GM21390 (cell line): ENCODE results near the gene ADGRD1.
"Not testable (repeated sequence)": the region's sequence is repeated elsewhere in the genome, so short reads cannot be mapped to it uniquely, and the experiment has no call there.

Experiments
- ATAC-seq: cut with Tn5 transposase; IDR thresholded peaks from one replicate; pipeline ENCODE4 v1.9.1; 2021; ENCODE audit not compliant: unreplicated experiment

ADGRD1 gene

DNA sequence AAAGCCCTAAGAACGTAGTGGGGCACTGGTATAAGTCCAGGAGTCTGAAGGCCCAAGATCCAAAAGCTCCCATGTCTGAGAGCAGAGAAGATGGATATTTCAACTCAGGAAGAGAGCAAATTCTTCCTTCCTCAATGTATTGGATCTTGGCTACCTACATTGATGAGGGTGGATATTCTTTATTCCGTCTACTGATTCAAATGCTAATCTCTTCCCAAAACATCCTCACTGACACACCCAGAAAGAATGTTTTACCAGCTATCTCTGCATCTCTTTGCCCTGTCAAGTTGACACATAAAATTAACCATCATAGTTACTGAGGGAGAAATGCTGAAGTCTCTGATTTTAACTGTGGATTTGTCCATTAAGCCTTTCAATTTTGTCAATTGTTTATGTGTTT is 16.6 kb upstream of the ADGRD1 start:
- no peak for ATAC-seq

GRCh38 chr12:130937546-130937945 is 16.2 kb upstream of the ADGRD1 start:
- not testable (repeated sequence) for ATAC-seq

GRCh38 chr12:130938186-130938585 is 15.5 kb upstream of the ADGRD1 start:
- ATAC-seq, result no peak

GRCh38 chr12:130944878-130945277 is 8.8 kb upstream of the ADGRD1 start:
- ATAC-seq, result no peak

DNA sequence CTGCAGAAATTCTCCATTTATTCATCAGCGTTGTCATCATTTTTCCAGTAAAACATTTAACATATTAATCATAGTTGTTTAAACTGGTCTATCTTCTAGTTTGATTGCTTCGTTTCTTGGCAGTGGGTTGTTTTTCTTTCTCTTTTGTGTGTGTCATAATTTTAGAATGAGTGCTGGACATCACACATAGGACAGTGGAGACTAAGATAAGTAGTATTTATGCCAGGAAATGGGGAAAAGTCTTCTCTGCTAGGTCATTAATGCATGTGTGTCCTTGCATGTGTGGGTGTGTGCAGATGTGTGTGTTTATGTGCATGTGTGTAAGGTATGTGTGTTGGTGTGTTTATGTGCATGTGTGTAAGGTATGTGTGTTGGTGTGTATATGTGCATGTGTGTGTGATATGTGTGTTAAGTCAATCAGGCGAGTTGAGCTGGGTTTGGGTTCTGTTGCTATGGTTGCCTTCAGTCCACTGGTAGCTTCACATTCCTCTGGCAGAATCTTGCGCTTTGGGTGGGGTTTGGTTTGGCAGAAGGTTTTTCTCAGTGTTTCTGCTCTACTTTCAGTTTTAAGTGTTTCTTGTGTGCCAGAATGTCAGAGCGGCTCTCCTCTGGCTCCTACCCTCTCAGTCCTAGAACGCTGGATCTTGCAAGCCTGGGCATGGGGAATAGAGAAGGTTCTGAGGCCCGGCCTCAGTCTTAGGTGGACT is 7.8 kb upstream of the ADGRD1 start:
- ATAC-seq, result no peak

DNA sequence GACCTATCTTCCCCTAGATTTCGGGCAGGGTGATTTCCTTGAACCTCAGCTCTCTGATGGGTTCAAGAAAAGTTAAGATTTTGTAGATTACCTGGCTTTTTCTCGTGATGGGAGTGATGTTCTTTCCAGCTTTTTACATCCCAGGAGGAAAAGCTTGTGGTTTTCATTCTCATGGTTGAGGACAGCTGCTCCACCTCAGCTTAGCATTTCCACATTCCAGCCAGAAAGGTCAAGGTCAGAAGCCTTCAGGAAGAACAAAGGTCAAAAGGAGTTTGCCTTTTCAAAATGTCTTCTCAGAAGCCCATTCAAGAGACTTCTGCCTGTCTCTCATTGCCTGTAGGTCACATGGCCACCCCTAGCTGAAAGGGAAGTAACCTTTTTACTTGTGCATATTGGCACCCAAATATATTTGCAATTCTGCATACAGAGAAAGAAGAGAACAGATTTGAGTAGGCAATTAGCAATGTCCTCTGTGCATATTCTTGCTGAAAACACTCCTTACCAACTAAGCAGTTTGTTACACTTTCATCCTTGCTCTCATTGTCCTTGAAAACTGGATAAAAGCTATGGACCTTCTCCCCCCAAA is 6.6 kb upstream of the ADGRD1 start:
- no peak for ATAC-seq

DNA sequence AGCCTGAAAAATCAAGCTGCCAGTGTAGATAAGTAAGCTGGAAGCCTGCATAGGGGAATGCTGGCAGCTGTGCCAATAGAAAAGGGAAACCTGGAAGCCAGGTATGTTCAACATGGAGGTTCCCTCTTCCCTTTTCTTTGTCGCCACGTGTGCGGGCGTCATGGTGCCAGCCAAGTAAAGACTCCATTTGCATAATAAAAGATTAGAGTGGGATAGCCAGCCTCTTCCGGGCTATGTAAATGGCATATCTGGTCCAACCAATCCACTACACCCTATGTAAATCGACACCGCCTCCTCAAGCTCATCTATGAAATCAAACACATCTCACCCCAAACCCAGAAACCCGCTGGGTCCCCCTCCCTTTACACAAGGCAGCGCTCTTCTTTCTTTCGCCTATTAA is 5.6 kb upstream of the ADGRD1 start:
- no peak for ATAC-seq

DNA sequence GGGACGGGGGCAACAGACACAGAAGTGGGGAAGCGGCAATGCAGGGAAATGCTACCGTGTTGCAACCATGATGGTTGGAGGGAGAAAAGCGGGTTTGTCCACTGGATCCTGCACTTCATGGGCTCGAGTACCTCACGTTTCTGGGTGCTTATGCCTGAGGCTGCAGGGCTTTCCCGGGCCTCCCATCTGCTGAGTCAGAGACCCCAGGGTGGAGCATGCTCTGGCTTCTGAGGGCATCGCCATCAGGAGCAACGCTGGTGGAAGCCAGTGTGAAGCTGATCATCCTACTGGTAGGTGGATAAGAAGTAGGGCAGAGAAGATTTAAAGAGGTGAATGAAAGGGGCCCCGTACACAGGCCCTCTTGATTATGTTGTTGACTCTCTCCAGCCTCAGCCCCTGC is 5.0 kb upstream of the ADGRD1 start:
- ATAC-seq, result no peak

GRCh38 chr12:130949806-130950205 is 3.9 kb upstream of the ADGRD1 start:
- ATAC-seq, result no peak

GRCh38 chr12:130951636-130952035 is 2.1 kb upstream of the ADGRD1 start:
- ATAC-seq, result no peak

GRCh38 chr12:130952171-130952954 is 1.3 kb upstream of the ADGRD1 start:
- ATAC-seq, result no peak

DNA sequence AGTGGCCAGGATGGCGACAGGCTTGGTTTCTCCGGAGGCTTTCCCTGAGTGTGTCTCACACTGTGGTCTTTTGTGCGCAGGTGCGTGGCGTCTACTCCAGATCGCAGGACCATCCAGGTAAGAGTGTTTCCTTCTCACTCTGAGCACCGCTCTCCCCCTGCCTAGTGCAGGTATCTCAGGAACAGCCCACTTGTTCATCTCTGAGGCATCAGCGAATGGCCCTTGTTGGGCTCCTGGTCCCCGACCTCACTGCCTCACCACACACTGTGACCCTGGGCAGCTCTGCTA is 781 bp downstream of the ADGRD1 start:
- no peak for ATAC-seq

GRCh38 chr12:130955238-130955816 is 1.6 kb downstream of the ADGRD1 start:
- ATAC-seq, result no peak

- no peak for ATAC-seq
Measured at GRCh38 chr12:130956009-130956408, 2.3 kb downstream of the ADGRD1 start.

DNA sequence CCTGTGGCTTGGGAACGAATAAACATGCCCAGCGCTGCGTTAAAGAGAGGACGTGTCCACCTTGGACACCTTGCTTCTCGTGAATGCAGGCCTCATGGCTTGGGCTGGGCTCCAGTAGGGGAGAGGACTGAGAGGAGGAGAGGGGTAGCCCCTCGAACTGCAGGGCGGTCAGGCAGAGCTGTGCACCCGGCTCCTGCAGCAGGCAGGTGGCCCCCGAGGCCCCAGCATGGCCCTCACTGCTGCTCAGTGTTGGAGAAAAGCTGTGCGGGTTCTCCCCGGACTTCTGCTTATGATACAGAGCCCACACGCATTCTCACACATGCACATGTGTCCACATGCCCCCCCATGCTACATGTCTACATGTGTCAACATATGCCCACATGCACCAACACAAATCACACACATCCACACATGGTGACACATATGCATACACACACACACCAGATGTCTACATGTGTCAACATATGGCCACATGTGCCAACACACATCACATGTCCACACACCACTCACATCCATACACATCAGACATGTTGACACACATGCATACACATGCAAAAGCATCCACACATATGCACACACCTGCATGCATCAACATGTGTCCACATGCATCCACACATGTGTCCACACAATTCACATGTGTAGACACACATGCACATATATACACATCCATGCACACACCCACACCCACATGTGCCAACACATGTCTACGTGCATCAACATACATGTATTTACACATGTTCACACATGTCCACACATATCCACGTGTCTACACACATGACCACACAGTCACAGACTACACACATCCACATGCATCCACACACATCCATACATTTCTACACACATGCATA is 3.0 kb downstream of the ADGRD1 start:
- ATAC-seq, result no peak

- ATAC-seq, result no peak
Measured at GRCh38 chr12:130957304-130957621, 3.6 kb downstream of the ADGRD1 start.

DNA sequence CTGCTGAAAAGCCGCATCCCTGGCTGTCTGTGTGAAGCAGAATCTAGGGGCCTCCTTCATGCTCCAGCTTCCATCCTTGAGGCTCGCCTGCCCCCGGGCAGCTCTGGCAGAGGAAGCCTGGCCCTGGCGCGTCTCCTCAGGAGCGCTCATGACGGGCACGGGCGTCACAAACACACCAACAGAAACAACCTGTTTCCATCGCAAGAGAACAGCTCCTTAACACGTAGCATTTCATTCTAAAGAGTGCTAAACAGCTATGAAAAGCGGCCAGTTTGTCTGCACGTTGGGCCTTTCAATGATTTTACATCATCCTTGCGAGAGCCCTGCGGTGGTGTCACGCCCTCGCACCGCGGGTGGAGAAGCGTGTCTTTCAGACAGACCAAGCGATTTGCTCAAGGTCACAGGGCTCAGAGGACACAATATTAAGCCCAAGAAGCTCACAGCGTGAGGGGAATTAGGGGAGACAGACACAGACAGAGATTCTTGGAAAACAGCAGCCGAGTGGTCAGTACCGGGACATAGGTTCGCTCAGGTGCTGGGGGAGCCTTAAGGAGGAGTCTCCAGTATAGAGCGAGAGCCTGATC is 4.9 kb downstream of the ADGRD1 start:
- no peak for ATAC-seq

DNA sequence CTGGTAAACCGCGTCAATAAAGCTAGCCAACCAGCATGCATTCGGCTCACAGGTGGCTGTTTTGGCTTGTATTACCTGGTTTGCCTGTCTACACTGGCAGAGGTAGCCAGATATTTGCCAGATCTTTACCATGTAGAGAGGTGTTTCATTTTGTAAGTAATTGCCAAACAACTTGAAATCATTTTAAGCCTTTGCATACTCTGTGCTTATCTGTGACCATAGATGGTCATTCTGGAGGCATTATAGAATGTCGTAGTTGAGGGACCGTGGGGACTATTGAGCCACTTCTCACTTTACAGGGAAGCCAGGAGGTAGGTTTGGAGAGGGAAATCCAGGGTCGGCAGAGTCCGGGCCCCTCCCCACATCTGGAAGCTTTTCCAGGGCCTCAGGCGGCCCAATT is 5.9 kb downstream of the ADGRD1 start:
- ATAC-seq, result no peak

DNA sequence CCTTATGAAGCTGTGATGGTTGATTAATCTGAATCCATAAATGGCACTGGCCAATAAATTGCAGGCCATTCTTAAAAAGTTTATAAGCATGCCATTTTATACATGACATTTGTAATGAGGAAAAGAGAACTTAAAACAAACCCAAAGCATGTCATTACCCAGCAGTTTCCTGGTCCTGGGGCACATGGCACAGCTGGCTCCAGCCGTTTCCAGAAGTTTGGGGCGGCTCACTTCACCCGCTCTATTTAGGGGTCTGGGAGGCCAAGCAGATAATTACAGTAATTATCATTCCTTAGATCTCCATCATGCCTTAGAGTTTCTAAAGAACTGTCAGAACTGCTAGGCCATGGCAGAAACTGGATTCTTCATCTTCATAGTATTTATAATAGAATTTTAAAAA is 6.4 kb downstream of the ADGRD1 start:
- ATAC-seq, result no peak

GRCh38 chr12:130960787-130961186 is 7.1 kb downstream of the ADGRD1 start:
- ATAC-seq, result no peak

DNA sequence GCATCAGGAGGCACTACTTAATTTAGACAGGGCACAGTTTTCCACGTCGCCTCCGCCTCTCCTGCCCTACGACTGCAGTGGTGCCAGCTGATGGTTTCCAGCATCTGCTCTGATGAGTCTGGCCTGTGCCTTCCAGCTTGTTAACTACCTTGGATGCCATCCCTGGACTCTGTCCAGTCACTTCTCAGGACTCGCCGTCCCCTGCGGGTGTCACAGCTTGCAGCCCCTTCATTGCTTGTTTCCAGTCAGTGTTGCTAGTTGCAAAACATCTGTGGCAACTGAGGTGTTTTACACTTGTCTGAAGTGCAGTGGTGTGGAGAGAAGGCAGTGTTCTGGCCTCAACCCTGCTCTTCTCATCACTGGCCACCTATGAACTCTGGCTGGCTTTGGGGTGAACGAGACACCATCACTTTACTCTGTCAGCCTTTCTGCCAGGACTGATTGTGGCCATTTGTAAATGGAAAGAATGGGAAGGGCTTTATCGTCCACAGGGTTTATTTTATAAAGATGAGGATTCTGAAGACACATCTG is 8.3 kb downstream of the ADGRD1 start:
- ATAC-seq, result no peak
